Fibroblast of upper back skin (primary cell): Measurements from ENCODE around the gene CALCOCO2.
A peak's percentile ranks its signal among the peaks of the same experiment; 100 is the strongest.
"Not testable (repeated sequence)": the region's sequence is repeated elsewhere in the genome, so short reads cannot be mapped to it uniquely, and the experiment has no call there.

Experiments used
- DNase-seq: peaks from one replicate; pipeline ENCODE4 v3.0.0-alpha.2; 2013

CALCOCO2 gene

GRCh38 chr17:48825446-48826381, 5.1 kb upstream of the CALCOCO2 start:
- DNase-seq, result peak; percentile 25

DNA sequence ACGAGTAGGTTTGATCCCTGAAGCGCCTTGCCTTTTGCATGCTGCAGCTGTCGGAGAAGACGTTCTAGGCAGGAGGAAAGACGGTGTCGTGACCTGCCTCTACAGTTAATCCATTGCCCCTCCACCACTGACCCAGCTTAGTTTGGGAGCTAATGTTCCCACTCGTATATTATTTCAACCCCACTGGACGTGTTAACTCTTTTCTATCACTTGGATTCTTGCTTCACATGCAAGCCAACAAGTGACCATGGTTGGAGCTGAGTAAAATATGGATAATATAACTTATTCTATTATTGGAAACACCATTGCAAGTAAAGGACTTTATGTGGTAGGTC, 681 bp downstream of the CALCOCO2 start:
- DNase-seq, result no peak

DNA sequence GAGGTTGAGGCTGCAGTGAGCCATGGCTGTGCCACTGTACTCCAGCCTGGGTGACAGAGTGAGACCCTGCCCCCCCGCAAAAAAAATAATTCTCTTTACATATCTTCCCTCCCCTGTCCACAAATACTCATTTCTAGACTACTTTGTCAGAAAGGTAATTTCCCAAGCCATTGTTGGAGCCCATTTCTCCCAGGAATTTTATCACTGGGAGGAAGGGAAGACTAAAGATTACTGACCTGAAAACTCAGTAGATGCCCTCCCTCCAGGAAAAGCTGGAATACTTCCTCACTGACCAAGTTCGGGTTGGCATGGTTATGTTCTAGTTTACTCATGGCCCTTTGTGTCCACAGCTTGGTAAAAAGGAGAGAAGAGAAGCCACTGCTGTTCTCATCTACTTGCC, 4.1 kb downstream of the CALCOCO2 start:
- no peak for DNase-seq

DNA sequence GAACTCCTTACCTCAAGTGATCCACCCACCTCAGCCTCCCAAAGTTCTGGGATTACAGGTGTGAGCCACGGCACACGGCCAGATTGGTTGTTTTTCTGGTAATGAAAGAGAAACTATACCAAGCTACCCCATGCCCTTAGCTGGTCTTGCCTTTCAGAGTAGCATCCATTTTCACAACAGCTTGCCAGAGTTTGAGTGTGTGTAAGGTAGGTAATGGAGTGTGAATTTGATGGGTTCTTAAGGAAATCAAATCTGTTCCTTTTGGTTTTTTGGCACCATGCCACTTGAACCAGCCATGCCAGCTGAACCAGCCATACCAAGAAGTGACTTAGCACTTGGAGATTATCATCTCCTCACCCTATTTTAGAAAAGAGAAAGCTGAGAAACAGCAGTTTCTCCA, 5.1 kb downstream of the CALCOCO2 start:
- no peak for DNase-seq

DNA sequence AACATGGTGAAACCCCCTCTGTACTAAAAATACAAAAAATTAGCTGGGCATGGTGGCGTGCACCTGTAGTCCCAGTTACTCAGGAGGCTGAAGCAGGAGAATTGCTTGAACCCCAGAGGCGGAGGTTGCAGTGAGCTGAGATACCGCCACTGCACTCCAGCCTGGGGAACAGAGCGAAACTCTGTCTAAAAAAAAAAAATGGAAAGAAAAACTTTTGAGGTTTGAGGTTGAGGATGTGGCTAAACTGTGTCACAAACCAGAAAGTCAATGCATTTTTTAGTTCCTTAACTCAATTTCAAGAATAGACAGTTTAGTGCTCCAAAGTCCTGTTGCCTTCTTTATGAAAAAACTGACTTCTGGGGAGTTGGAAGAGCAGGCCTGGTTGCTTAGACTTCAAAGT, 6.6 kb downstream of the CALCOCO2 start:
- DNase-seq, result not testable (repeated sequence)

- peak; percentile 9 for DNase-seq
Observed at GRCh38 chr17:48840441-48840840, 9.6 kb downstream of the CALCOCO2 start.

DNA sequence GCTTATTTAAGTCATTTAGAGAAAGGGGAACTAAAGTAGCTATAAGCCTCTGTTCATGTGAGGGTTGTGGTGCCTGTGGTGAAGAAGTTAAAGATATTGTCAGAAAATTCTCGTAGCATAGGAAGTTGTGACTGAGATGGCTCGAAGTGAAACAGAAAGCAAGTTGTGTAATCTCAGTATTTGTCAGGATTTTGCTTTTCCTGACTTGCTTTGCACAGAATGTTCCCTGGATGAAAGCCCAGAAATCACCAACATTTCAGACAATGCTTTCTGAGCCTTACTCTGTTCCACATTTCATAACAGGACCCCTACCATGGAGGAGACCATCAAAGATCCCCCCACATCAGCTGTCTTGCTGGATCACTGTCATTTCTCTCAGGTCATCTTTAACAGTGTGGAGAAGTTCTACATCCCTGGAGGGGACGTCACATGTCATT, 10.6 kb downstream of the CALCOCO2 start:
- DNase-seq, result peak; percentile 57

DNA sequence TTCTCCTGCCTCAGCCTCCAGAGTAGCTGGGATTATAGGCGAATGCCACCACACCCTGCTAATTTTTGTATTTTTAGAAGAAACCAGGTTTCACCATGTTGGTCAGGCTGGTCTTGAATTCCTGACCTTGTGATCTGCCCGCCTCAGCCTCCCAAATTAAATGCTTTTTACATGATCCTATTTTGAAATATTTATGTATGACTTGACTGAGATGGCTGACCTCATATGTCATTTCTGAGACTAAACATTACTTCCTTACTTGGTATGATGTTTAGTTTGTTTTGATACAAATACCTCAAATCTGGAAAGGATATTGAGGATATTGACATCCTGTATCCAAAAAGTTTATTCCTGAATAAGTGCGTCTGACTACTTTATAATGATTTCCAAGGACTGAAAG, 11.9 kb downstream of the CALCOCO2 start:
- no peak for DNase-seq

DNA sequence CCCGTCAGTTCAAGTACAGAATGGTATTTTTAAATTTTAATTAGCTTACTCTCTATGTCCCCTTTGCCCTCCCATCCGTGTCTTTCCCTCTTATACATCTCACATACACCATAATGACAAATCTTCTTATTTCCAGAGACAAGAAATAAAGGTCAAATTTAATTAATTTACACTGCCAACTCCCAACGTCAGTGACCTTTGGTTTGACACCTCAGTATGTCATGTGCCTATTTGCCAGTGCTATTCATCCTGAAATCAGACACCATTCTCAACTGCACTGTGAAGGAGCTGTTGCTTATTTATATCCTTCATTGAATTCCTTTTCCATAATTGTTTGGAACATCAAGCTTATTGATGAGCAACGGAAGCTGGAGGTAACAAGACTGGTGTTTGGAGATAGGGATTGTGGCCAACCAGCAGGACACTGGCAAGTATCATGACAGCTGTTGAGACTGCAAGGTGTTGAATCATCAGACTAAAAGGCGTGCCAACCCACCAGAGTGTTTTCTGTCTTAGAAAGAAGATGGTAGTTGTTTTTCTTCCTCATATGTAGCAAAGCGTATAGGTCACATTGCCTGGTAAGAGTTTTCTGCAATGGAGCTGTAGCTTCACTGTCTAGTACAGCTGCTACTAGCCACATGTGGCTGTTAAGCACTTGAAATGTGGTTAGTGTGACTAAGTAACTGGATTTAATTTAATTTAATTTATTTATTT, 12.5 kb downstream of the CALCOCO2 start:
- no peak for DNase-seq

DNA sequence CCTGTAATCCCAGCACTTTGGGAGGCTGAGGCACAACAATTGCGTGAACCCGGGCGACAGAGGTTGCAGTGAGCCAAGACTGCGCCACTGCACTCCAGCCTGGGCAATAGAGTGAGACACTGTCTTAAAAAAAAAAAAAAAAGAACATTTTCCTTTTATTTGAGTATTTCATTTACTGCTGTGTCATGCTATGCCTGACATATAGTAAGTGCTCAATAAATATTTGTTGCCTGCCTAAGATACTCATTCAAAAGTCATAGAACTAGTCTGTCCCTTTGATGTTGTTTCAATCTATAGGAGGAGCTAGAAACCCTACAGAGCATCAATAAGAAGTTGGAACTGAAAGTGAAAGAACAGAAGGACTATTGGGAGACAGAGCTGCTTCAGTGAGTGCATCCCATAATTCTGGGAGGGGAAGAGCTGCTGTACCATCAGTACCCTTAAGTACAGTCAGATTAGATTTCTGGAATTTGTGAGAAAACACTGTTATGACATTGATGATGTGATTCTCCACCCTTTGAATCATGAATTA, 20.0 kb downstream of the CALCOCO2 start:
- DNase-seq, result no peak

- DNase-seq, result no peak
Observed at GRCh38 chr17:48854774-48855476, 24.1 kb downstream of the CALCOCO2 start.

GRCh38 chr17:48856122-48856821, 25.4 kb downstream of the CALCOCO2 start:
- no peak for DNase-seq

DNA sequence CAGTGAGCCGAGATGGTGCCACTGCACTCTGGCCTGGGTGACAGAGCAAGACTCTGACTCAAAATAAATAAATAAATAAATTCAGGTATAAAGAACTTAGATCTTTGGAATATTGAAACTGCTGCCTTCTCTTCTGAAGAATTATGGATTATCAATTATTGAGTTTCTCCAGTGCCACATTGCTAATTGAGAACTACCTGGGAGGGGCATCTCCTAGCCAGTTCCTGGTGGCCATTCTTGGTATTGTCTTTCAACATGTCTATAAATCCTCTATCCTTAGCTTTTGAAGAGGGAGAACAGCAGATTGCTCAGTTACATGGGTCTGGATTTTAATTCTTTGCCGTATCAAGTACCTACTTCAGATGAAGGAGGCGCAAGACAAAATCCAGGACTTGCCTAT, 29.2 kb downstream of the CALCOCO2 start:
- no peak for DNase-seq

- DNase-seq, result no peak
Observed at GRCh38 chr17:48860456-48860855, 29.6 kb downstream of the CALCOCO2 start.

- no peak for DNase-seq
Observed at GRCh38 chr17:48868916-48869500, 38.2 kb downstream of the CALCOCO2 start.

GRCh38 chr17:48869821-48870318, 39.0 kb downstream of the CALCOCO2 start:
- DNase-seq, result no peak

GRCh38 chr17:48871035-48871550, 40.3 kb downstream of the CALCOCO2 start:
- no peak for DNase-seq

DNA sequence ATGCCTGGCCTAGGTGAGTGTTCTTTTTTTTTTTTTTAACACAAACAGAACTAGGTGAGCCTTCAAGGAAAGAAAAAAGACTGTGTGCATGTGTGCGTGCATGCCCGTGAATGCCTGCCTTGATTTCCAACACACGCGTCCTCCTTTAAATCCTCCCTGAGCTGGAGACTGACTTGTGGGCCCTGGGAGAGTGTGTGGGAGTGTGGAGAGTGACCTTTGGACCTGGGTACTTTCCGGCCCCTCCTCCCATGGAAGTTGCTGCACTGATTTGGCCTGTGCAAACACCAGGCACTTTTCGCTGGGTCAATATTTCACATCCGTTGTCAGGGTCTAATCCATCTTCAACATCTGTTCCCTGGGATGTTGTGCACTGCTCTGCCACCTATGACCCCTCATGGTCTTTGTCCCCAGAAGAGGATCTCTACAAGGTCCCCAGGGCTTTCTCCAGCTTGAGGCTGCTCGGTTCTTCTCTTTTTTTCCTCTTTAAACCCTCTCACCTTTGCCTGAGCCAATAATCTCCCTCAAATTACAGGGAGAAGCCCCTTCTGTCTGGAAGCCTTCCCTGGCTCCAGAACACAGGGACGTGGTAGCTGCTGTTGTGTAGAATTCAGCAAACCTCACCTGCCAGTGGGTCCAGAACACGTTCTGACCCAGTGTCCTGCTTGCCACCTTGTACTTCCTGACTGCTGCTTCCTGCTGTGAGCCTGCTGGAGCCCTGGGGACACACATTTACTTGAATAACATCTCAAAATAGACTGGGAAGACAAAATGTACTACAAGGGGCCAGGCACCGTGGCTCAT, 40.9 kb downstream of the CALCOCO2 start:
- DNase-seq, result no peak

- not testable (repeated sequence) for DNase-seq
Observed at GRCh38 chr17:48872409-48872808, 41.6 kb downstream of the CALCOCO2 start.

DNA sequence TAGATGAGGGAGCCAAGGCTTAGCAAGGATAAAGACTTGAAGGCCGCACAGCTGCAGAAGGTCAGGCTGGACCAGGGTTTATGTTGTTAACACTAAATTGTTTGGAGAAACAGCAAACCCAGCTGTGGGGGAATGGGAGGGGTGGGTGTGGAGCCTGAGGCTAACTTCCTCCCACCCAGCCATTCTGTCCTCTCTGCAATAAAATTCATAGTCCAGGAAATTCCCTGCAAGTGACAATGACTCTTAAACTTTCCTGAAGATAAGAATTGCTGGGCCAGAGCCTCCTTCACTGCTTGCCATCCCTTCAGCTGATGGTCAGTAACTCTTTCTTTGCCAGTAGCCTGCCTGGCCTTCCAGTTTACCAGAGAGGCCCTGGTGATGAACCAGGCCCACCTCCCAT, 42.4 kb downstream of the CALCOCO2 start:
- no peak for DNase-seq
